T-helper 1 cell treated with Interleukin-12 subunit alpha and Interleukin-12 subunit beta and Interleukin-4 antibody, amounts not matched to agents 30 ng/mL and 1 ng/mL, for 36 hours (primary cell): ENCODE measurements around the gene SHLD1. TPM values are rescaled to one million over a fixed set of nuclear protein-coding genes. Genes with fewer than 3 reads are reported as not detected.
"Not testable (repeated sequence)": the region's sequence is repeated elsewhere in the genome, so short reads cannot be mapped to it uniquely, and the experiment has no call there.

ENCODE experiments used
- intact Hi-C: fragments of 100-400 bp; cut with micrococcal nuclease; formaldehyde crosslinking; loops from one replicate; pipeline ENCODE4 v1.15.1; 2024
- total RNA-seq: library from RNA; stranded (reverse); gene quantifications from 2 replicates; pipeline ENCODE4 v1.2.3, GENCODE V29; 2022

SHLD1 gene
- total RNA-seq, 1 donor from 2014 or later, result 12.5 TPM

DNA sequence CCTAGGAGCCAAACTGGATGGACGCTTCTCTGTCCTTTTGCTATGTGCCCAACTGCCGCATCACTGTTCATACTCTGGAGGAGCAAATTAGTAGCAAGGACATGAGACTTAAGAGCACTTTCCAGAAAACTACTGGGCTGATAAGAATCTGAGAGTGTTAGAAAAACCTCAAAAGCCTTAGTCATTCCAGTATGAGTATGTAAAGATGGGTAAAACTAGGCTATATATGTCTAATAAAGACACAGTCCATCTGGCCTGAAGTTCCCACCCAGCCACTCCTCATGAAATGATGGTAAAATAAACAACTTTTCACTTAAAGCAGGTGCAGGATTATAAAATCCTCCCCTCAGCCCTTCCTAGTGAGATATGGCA is 30.6 kb downstream of the SHLD1 start:
- intact Hi-C loops, result no loop called here

DNA sequence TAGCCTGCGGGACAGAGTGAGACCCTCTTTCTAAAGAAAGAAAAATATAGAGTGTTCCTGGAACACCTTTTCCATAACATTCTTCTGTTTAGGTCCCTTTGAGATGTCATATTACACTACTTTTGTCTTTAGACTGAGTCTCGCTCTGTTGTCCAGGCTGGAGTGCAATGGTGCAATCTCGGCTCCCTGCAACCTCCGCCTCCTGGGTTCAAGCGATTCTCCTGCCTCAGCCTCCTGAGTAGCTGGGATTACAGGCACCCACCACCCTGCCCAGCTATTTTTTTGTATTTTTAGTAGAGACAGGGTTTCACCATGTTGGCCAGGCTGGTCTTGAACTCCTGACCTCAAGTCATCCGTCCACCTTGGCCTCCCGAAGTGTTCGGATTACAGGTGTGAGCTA is 31.2 kb downstream of the SHLD1 start:
- intact Hi-C loops, result not testable (repeated sequence)

DNA sequence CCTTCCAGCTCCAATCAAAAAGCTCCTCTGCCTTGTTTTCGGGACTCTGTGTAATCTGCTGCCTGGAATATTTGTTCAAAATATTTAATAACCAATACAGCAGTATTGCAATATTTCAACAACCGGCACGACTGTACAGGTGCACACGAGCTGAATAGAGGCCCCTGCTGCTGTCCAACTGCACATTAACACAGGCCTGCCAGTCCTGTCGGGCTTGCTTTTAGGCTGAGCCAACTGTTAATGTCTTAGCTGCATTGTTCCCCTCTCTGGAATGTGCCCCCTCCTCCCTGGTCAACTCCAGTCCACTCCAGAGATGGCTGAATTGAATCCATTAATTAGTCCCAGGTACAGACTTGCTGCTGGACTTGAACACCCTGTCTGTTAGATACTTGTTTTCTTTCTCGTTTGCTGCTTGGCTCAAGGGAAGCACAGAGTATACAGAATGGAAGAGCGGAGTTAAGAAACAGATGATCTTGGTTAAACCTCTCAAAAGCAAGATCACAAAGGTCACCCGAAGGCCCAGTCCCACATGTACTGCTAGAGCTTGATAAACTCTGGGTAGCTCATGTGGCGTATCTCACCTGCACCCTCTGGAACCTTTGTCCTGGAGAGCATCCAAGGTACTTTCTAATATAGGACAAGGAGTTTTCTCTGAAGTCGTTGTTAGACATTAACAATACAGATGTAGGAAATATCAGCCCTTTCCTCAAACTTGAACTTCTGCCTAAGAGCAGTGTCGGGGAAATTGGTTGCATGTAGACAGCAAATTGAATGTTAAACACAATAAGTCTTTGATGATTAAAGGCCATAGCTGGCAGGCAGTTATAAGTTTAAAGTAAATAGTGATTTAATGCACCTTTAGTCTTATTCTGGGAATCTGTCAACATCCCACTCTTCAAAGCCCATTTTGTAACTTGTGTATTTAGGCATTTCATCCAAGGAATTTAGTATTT is 31.9 kb downstream of the SHLD1 start:
- intact Hi-C loops, result no loop called here

GRCh38 chr20:5784735-5785134 is 34.5 kb downstream of the SHLD1 start:
- intact Hi-C loops, result no loop called here

DNA sequence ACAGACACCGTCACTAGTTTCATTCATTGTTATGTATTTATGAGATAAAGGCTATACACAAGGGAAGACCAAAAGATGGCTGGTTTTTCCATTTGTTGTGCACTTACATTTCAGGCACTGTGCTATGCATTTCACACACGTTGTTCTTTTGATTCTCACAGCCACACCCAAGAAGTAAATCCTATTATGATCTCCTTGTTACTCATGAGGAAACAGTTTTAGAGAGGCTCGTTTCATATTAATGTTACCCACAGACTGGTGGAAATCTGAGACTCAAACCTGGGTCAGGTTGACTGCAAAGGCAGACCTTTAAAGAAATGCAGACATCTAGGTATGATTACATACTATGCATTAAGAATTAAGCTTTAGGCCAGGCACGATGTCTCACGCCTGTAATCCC is 34.9 kb downstream of the SHLD1 start:
- intact Hi-C loops, result no loop called here

GRCh38 chr20:5786930-5787795 is 37.0 kb downstream of the SHLD1 start:
- intact Hi-C loops, result no loop called here

- intact Hi-C loops, result loop anchor here (1.0 to 2.0 kb wide), 7 partner anchors 37 to 290 kb away; partner anchors contain the start of gene SHLD1
These were observed 37.6 kb downstream of the SHLD1 start for GRCh38 chr20:5787796-5788165.

GRCh38 chr20:5788385-5788895 is 38.2 kb downstream of the SHLD1 start:
- intact Hi-C loops, result loop anchor here (1.0 to 2.0 kb wide), 7 partner anchors 38 to 289 kb away; partner anchors contain the start of gene SHLD1

- intact Hi-C loops, result loop anchor here (2.0 kb wide), 1 partner anchor 75 kb away; no protein-coding TSS in a partner anchor
These were observed 39.6 kb downstream of the SHLD1 start for GRCh38 chr20:5789827-5790226.

- intact Hi-C loops, result no loop called here
These were observed 43.7 kb downstream of the SHLD1 start for GRCh38 chr20:5793916-5794315.

DNA sequence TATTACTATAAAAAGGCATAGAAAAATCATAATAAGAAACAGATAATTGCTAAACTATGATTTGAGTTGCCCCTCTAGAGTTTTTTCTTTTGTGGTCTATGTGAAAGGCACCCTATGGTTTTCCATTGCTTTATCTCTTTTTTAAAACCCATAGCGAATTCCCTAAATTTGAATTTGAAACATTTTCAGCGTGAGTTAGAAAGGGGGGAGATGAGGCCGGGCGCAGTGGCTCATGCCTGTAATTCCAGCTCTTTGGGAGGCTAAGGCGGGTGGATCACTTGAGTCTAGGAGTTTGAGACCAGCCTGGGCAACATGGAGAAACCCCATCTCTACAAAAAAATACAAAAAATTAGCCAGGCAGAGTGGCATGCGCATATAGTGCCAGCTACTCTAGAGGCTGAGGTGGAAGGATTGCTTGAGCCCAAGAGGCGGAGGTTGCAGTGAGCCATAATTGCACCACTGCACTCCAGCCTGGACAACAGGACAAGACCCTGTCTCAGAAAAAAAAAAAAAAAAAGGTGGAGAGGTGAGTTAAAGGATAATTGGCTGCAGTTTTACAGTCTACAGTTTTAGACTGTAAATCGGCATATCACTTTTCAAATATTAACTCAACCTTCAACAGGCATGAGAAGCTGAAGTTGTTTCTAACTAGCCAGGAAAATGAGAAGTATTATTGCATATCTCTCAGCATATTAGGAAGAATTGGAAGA is 46.3 kb downstream of the SHLD1 start:
- intact Hi-C loops, result no loop called here

GRCh38 chr20:5797165-5797564 is 47.0 kb downstream of the SHLD1 start:
- intact Hi-C loops, result no loop called here

GRCh38 chr20:5797843-5798462 is 47.8 kb downstream of the SHLD1 start:
- intact Hi-C loops, result no loop called here

GRCh38 chr20:5803754-5804303 is 53.6 kb downstream of the SHLD1 start:
- intact Hi-C loops, result not testable (repeated sequence)

GRCh38 chr20:5806457-5807263 is 56.5 kb downstream of the SHLD1 start:
- intact Hi-C loops, result no loop called here

DNA sequence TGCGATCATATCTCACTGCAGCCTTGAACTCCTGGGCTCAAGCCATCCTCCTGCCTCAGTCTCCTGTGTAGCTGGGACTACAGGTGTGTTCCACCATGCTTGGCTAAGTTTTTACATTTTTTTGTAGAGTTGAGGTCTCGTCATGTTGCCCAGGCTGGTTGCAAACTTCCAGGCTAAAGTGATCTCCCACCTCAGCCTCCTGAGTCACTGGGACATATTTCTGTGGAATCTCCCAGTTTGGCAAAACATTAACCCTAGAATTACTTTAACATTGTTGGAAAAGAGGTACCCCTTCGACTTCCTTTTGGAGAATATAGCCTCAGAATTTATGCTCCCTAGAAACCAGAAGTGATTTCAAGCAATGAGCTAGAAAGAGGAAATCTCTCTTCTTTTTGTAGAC is 57.2 kb downstream of the SHLD1 start:
- intact Hi-C loops, result no loop called here

DNA sequence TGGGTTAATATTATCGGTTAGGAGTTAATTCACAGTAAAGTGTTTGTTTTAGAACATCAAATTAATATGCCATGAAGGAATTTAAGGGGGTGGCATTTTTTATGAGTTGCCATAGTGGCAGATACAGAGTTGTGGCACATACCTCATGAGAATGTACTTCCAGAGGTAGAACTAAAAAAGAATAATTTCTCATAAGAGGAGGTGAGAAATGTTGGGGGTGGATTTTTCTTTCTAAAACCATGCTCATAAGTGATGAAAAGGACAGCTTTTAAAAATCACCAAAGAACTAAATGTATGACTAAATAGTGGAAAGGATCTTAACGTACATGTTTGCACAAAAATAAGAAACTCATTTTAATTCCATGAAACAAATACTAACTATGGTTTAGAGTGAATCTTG is 58.7 kb downstream of the SHLD1 start:
- intact Hi-C loops, result no loop called here

DNA sequence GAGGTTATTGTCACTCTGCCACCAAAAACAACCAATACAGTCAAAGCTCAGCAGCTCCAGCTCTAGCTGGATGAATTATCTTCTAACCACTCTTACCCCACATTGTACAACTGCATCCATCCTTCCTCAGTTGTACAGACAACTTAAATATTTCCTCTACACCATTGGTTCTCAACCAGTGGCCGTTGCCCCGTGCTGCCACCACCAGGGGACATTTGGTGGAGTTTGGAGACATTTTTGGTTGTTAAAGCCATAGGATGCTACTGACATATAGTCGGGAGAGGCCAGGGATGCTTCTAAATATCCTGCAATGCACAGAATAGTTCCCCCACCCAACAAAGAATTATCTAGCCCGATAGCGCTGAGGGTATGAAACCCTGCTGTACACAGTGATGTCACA is 59.3 kb downstream of the SHLD1 start:
- intact Hi-C loops, result no loop called here

- intact Hi-C loops, result no loop called here
These were observed 60.7 kb downstream of the SHLD1 start for GRCh38 chr20:5810800-5811422.
